ENCODE data around the gene TNPO2.
A peak's percentile ranks its signal among the peaks of the same experiment; 100 is the strongest.
"Not testable (repeated sequence)": the region's sequence is repeated elsewhere in the genome, so short reads cannot be mapped to it uniquely, and the experiment has no call there.

Gene TNPO2

GRCh38 chr19:12705654-12706331, 17.9 kb downstream of the TNPO2 start:
- no peak for DNase-seq (ENCODE audit: low read depth)

DNA sequence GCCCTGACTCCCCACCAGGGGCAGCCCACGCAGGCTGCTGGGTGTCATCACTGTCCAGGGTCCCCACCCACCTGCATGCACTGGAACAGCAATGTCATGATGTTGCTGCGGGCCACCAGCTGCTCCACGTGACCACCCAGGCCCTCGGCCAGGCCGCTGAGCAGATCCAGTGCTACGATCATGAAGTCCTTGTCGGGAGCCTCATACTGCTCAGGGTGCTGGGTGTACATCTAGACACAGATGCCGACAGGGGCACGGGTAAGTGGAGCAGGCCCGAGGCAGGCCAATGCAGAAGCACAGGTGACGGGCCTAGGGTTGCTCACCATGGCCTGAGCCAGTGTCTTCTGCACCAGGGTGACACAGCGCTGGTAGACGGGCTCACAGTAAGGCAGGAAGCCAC, 18.6 kb downstream of the TNPO2 start:
- no peak for DNase-seq (ENCODE audit: low read depth)

DNA sequence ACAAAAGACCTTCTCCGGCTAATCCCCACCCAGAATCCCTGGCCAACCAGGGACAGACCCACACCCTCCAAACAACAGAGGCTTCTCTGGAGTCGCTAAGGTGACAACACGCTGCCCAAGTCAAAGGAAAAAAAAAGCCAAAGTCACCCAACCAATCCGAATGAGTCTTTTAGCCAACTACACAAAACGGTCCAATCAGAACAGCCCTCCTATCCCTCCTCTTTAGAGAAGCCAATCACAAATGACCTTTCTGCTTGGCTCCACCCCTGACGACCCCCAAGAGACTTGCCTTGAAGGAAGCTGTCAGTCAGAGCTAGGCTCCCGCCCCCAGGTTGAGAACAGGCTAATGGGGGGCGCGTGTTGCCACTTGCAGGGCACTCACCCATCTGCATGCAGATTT, 20.7 kb downstream of the TNPO2 start:
- DNase-seq (ENCODE audit: low read depth) = no peak

- no peak for DNase-seq (ENCODE audit: low read depth)
Observed at GRCh38 chr19:12701596-12702282, 22.0 kb downstream of the TNPO2 start.

GRCh38 chr19:12698138-12698537, 25.6 kb downstream of the TNPO2 start:
- no peak for DNase-seq (ENCODE audit: low read depth)

- not testable (repeated sequence) for DNase-seq (ENCODE audit: low read depth)
Observed at GRCh38 chr19:12697425-12697824, 26.3 kb downstream of the TNPO2 start.

DNA sequence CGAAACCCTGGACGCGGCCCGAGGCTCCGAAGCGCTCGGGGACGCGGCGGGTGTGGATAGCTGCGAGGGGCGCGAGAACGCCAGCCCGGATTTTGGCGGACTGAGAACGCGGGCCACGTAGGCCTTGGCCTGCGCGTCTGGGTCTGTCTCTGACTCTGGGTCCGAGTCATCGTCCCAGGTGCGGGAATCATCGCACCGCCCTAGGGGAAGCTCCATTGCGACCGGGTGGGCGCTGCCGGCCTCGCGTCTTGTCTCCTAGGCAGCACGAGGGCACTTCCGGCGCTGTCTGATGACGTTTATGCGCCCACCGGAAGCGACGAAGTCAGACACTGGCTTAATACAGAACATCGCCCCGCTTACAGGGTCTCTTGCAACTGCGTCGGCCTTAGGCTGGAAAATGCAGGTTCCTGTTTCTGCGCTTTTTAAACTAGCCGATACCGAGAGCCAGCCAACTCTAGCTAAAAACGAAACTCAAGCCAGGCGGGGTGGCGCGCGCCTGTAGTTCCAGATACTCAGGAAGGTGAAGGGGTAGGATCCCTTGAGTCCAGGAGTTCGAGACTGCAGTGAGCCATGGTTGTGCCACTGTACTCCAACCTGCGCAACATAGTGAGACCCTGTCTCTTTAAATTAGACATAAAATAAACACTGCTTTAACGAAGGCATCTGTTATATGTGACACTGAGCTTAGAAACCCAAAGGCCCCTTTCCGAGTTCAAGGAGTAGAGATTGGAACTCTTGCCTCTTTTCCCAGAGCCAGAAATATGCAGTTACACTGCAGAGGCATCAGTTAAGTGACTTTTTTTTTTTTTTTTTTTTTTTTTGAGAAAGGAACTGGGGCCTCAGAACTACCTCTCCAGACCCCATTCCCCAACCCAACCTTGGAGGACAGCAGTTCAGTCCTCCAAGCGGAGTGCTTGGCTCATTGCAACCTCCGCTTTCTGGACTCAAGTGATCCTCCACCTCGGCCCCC, 27.1 kb downstream of the TNPO2 start, which contains the start of gene FBXW9:
TSS of gene FBXW9 (minus strand) at position 266 of the 970 bp plus-strand sequence. CDS start at position 216, 50 bp downstream.
- DNase-seq (ENCODE audit: low read depth) = peak; percentile 67

- DNase-seq (ENCODE audit: low read depth) = no peak
Observed at GRCh38 chr19:12695997-12696365, 27.8 kb downstream of the TNPO2 start.

DNA sequence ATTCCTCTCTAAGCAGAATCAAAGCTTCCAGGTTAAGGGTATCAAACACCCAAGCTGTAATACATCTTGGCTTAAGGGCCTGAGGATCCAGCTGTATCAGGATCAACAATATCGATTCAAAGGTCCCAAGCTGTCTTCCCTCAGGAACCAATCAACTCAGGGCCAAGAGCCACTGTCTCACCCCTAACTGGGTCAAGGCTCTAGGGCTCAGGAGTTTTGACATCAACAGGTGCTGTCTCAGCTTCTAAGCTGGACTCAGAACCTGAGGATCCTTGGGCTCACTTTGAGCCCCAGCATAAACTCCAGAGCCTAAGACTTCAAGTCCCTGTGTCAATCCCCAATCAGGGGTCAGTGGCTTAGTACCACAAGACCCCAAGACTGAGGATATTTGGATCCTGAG, 28.2 kb downstream of the TNPO2 start:
- no peak for DNase-seq (ENCODE audit: low read depth)

GRCh38 chr19:12695096-12695495, 28.6 kb downstream of the TNPO2 start:
- no peak for DNase-seq (ENCODE audit: low read depth)

DNA sequence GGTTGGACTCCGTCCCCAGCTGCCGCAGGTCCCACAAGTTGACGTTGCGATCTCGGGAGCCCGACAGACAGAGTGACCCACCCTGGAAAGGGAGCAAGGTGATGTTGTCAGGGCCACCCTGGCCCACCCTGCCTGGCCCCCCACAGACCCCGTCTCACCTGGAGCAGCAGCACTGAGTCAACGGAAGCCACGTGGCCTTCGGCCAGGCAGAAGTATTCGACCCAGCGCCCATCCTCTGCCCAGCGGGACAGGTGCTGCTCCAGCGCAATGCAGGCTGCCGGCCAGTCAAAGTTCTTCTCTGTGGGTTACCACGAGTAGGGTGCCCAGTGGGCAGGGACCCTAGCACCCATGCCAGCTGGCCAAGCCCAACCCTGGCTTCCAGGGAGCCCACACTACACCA, 29.1 kb downstream of the TNPO2 start:
- DNase-seq (ENCODE audit: low read depth) = no peak

- no peak for DNase-seq (ENCODE audit: low read depth)
Observed at GRCh38 chr19:12692960-12693359, 30.8 kb downstream of the TNPO2 start.

- DNase-seq (ENCODE audit: low read depth) = no peak
Observed at GRCh38 chr19:12689581-12690216, 34.0 kb downstream of the TNPO2 start.

- DNase-seq (ENCODE audit: low read depth) = no peak
Observed at GRCh38 chr19:12689012-12689411, 34.7 kb downstream of the TNPO2 start.

- no peak for DNase-seq (ENCODE audit: low read depth)
Observed at GRCh38 chr19:12687496-12688196, 36.1 kb downstream of the TNPO2 start, which contains the start of gene GNG14. Gene GNG14, plus strand, starts transcription at chr19:12687998. Its CDS starts 51 bp downstream, at chr19:12688049.

DNA sequence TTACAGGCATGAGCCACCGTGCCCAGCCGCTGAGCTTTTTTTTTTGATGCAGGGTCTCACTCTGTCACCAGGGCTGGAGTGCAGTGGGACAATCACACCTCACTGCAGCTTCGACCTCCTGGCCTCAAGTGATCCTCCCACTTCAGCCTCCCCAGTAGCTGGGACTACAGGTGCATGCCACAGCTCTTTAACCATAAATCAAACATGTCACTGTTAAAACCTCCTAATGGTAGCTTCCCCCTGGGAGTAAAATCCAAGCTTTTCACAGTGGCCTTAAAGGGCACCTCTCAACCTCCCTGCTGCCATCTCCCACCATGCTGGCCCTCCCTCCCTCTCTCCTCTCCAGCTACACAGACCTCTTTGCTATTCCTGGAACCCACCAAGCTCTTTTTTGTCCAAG, 37.9 kb downstream of the TNPO2 start:
- no peak for DNase-seq (ENCODE audit: low read depth)

DNA sequence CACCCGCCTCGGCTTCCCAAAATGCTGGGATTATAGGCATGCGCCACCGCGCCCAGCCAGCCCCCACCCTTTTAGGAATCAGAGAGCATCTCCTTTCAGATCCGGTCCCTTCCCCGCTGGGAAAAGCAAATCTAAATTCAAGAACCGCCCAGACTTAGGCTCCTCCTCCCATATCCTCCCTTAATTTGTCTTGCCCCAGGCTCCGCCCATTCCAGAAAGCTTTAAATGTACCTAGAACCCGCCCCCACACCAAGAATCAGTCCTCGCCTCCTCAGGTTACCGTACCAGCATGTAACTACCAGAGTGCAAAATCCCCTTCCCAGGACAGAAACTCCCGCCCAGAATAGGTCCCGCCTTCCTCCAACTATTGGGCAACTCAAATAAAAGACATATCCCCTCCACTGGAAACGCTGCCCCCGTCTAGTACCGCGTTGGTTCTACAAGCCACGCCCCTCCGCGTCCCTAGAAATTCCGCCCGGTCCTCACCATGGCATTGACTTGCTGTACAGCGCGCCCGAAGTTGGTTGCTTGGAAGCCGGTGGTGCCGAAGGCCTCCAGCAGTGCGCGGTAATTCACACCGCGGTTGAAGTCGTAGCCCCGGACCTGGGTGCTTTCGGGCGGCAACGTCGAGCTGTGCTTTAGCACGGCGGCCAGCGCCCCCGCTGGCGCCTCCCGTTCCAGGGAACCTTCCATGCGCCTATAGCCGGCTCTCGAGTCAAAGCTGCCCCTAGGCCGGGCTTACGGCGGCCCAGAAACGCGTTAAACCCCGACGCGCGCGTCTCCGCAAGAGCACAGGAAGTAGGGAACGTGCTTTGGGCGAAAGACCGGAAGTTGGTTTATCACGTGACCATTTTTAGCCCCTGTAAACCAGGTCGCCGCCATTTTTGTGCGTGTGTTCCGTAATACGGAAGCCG, 42.4 kb downstream of the TNPO2 start, which contains the start of gene DHPS:
TSS of gene DHPS (minus strand) at position 807 of the 914 bp plus-strand sequence. CDS start at position 693, 114 bp downstream.
- peak; percentile 88 for DNase-seq (ENCODE audit: low read depth)

DNA sequence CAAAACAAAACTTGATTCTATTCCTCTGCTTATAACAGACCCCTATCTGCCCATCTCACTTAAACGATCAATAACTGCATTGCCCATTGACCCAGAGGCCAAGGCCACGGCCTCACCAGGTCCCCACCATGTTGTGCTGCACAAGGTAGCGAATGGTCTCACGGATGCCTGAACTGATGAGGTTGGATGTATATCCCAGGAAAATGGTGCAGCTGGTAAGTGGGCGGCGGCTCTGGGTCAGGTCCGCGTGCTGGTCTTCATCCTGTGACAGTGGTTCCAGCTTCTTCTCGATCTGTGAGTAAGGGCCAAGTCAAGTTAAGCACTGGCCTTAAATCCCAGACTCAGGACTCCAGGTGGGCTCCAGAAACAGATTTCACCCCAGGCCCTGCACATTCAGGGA, 43.7 kb downstream of the TNPO2 start:
- no peak for DNase-seq (ENCODE audit: low read depth)

DNA sequence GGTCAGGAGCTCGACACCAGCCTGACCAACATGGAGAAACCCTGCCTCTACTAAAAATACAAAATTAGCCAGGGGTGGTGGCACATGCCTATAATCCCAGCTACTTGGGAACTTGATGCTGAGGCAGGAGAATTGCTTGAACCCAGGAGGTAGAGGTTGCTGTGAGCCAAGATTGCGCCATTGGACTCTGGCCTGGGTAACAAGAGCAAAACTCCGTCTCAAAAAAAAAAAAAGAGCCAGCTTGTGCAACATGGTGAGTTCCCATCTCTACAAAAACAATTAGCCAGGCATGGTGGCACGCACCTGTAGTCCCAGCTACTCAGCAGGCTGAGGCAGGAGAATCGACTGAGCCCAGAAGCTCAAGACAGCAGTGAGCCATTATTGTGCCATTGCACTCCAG, 45.7 kb downstream of the TNPO2 start:
- not testable (repeated sequence) for DNase-seq (ENCODE audit: low read depth)

GRCh38 chr19:12676928-12677327, 46.8 kb downstream of the TNPO2 start:
- no peak for DNase-seq (ENCODE audit: low read depth)
